ENCODE results near the gene PLA2G1B. TPM values are rescaled to one million over a fixed set of nuclear protein-coding genes. Genes with fewer than 3 reads are reported as not detected.

The PLA2G1B gene
- not detected in 2 replicates for total RNA-seq

DNA sequence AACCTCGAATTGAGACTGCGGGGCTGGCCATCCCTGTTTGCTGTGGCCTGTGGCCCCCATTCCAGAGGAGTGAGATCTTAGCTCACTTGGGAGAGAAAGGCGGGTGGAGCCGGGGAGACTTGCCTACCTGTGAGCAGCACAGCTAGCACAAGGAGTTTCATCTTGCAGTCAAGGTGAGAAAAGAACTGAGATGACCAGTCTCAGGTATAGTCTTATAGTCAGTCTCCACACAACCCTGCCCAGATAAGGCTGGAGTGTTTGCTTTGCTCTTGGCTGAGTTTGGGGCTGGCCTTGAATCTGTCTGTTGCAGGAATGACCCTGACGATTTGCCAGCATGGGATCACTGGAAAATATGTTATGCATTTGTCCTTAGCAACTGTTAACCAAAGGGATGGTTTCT is at the start of gene PLA2G1B:
Gene PLA2G1B, minus strand, starts transcription at position 187 of the 400 bp plus-strand sequence. Its CDS starts 26 bp downstream, at position 161.
- no peaks in the 10 kb centered on the region for H3K79me2 ChIP-seq (ENCODE audit: insufficient read depth, low read length)
- no peaks in the 10 kb centered on the region for H3K36me3 ChIP-seq (ENCODE audit: insufficient read depth, low read length)
- H2AFZ ChIP-seq (ENCODE audit: low read length) = no peak within 1 kb of the TSS
- no peak for TF ChIP-seq CTCF (IDR thresholded peaks at IDR 0.05; ENCODE audit: extremely low read depth, low read depth, low read length)
- no peak within 1 kb of the TSS for H3K4me3 ChIP-seq (ENCODE audit: insufficient read depth, low read length)
- H4K20me1 ChIP-seq (ENCODE audit: insufficient read depth, low read length) = no peaks in the 10 kb centered on the region
- H3K4me1 ChIP-seq (ENCODE audit: insufficient read depth, low read length) = no peaks in the 10 kb centered on the region
- H3K9me3 ChIP-seq (ENCODE audit: low read depth, low read length) = no peaks in the 10 kb centered on the region
- no peak within 1 kb of the TSS for H3K4me2 ChIP-seq (ENCODE audit: insufficient read depth, low read length)
- DNase-seq (ENCODE audit: insufficient read length, low spot score, missing footprints) = no peak
- peaks cover 5% of the 10 kb centered on the region for H3K27me3 ChIP-seq (ENCODE audit: insufficient read depth, low read length)
- H3K27ac ChIP-seq (ENCODE audit: low read depth, low read length) = no peak within 1 kb of the TSS

DNA sequence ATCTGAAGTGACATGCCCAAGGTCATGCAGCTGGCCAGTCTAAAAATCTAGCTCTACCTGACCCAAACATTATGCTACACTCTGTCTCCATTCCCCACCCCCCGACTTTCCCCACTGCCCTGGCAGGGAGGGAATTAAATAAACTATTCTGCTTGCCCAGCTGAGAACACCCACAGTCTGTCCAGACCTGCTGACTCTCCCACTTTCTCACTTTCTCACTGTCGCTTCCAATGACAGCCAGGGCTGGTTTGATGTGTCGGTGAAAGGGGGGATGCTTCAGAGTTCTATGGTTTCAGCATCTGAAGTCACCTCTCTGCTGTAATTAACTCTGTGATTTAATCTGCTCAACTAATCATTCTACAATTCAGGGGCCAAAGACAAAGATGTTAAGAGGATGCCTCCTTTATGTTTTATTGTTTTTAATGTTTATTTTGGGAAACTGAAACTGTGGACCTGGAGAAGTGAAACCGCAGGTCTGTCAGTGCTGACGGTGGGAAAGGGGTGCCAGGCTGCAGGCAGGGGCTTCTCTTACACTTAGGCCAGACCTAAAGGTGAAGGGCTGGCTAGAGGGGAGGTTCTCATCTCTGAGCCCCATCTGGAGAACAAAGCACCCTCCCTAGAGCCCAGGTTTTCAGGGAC is 49.5 kb upstream of the PLA2G1B start:
- Histone ChIP-seq H3K9me3 (ENCODE audit: low read depth, low read length) (no peaks in the 10 kb centered on the region), H2AFZ (ENCODE audit: low read length) (no peak overlapping the region), H3K4me1 (ENCODE audit: insufficient read depth, low read length) (no peaks in the 10 kb centered on the region), H3K4me3 (ENCODE audit: insufficient read depth, low read length) (no peak overlapping the region), H3K79me2 (ENCODE audit: insufficient read depth, low read length) (no peaks in the 10 kb centered on the region), H3K27ac (ENCODE audit: low read depth, low read length) (no peak overlapping the region), H3K27me3 (ENCODE audit: insufficient read depth, low read length) (peaks cover 22% of the 10 kb centered on the region), H3K4me2 (ENCODE audit: insufficient read depth, low read length) (no peak overlapping the region), H4K20me1 (ENCODE audit: insufficient read depth, low read length) (no peaks in the 10 kb centered on the region), H3K36me3 (ENCODE audit: insufficient read depth, low read length) (no peaks in the 10 kb centered on the region)
- no peak for TF ChIP-seq CTCF (IDR thresholded peaks at IDR 0.05; ENCODE audit: extremely low read depth, low read depth, low read length)
- DNase-seq (ENCODE audit: insufficient read length, low spot score, missing footprints) = peak; percentile 13

GRCh38 chr12:120376416-120376815 is 48.8 kb upstream of the PLA2G1B start:
- Histone ChIP-seq H3K4me1 (ENCODE audit: insufficient read depth, low read length) (no peaks in the 10 kb centered on the region), H3K79me2 (ENCODE audit: insufficient read depth, low read length) (no peaks in the 10 kb centered on the region), H3K4me3 (ENCODE audit: insufficient read depth, low read length) (no peak overlapping the region), H3K36me3 (ENCODE audit: insufficient read depth, low read length) (no peaks in the 10 kb centered on the region), H2AFZ (ENCODE audit: low read length) (no peak overlapping the region), H4K20me1 (ENCODE audit: insufficient read depth, low read length) (no peaks in the 10 kb centered on the region), H3K4me2 (ENCODE audit: insufficient read depth, low read length) (no peak overlapping the region), H3K9me3 (ENCODE audit: low read depth, low read length) (no peaks in the 10 kb centered on the region), H3K27me3 (ENCODE audit: insufficient read depth, low read length) (peaks cover 28% of the 10 kb centered on the region), H3K27ac (ENCODE audit: low read depth, low read length) (no peak overlapping the region)
- no peak for DNase-seq (ENCODE audit: insufficient read length, low spot score, missing footprints)
- no peak for TF ChIP-seq CTCF (IDR thresholded peaks at IDR 0.05; ENCODE audit: extremely low read depth, low read depth, low read length)

DNA sequence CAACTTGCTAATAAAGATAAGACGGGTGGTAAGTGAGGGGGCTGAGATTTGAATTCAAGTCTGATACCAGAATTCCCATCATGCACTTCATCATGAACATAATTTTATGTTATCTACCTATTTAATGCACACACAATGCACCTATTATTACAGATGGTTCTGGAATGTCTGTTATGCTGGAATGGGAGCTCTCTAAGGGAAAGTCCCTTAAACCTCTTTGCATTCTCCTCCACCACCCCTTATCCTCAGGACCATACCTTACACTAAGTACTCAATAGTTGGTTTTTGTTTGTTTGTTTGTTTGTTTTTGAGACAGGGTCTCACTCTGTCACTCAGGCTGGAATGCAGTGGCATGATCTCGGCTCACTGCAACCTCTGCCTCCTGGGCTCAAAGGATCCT is 48.4 kb upstream of the PLA2G1B start:
- H3K4me1 ChIP-seq (ENCODE audit: insufficient read depth, low read length) = no peaks in the 10 kb centered on the region
- no peaks in the 10 kb centered on the region for H3K36me3 ChIP-seq (ENCODE audit: insufficient read depth, low read length)
- H3K27ac ChIP-seq (ENCODE audit: low read depth, low read length) = no peak overlapping the region
- peak; percentile 6 for DNase-seq (ENCODE audit: insufficient read length, low spot score, missing footprints)
- H4K20me1 ChIP-seq (ENCODE audit: insufficient read depth, low read length) = no peaks in the 10 kb centered on the region
- peaks cover 32% of the 10 kb centered on the region for H3K27me3 ChIP-seq (ENCODE audit: insufficient read depth, low read length)
- H3K4me3 ChIP-seq (ENCODE audit: insufficient read depth, low read length) = no peak overlapping the region
- TF ChIP-seq CTCF (IDR thresholded peaks at IDR 0.05; ENCODE audit: extremely low read depth, low read depth, low read length) = no peak
- no peak overlapping the region for H2AFZ ChIP-seq (ENCODE audit: low read length)
- H3K79me2 ChIP-seq (ENCODE audit: insufficient read depth, low read length) = no peaks in the 10 kb centered on the region
- no peaks in the 10 kb centered on the region for H3K9me3 ChIP-seq (ENCODE audit: low read depth, low read length)
- no peak overlapping the region for H3K4me2 ChIP-seq (ENCODE audit: insufficient read depth, low read length)
